K562 (cell line): ENCODE data around the gene CCDC18. TPM values are rescaled to one million over a fixed set of nuclear protein-coding genes. Genes with fewer than 3 reads are reported as not detected.

Experiments used
- CEBPZ ChIP-seq: fragments of 150-350 bp; IDR thresholded peaks from 2 replicates; pipeline ENCODE4 v1.6.1; 2014; ENCODE audit warnings: low read depth, mild to moderate bottlenecking, low read length, borderline replicate concordance
- REST ChIP-seq, 2 experiments: fragments of 450-650 bp; formaldehyde crosslinking in 1 of 2; IDR thresholded peaks; 2 replicates each; pipeline versions ENCODE4 v1.4.0 to v1.6.1; 2014 to 2020; ENCODE audit warnings: mild to moderate bottlenecking in 2 of 2, borderline replicate concordance in 1 of 2, low read depth in 1 of 2
- polyA plus RNA-seq, 8 experiments: library from polyadenylated mRNA; depleted of rRNA in 4 of 8; stranded (reverse) in 5 of 8; unstranded in 3 of 8; fragments of >200 nt; fragmentation: Nextera tagmentation in 2 of 8; fragmentation: Illumina TruSeq in 1 of 8; extraction: Ambion mirVana in 2 of 8; extraction: Trizol in 1 of 8; gene quantifications; 2 replicates each; pipeline versions ENCODE4 v1.2.1 to v1.2.3, GENCODE V29; 2011 to 2014; ENCODE audit warnings: inconsistent platforms in 1 of 8, missing spikeins in 1 of 8
- total RNA-seq, 7 experiments: library from RNA; depleted of rRNA in 6 of 7; stranded (reverse); fragments of >200 nt in 6 of 7; fragmentation: Illumina TruSeq in 2 of 7; extraction: Trizol in 2 of 7; gene quantifications; 2 replicates each; pipeline versions ENCODE4 v1.2.1 to v1.2.3, GENCODE V29; 2011 to 2021; ENCODE audit warnings: low replicate concordance in 1 of 7

CCDC18 gene
- total and polyA plus RNA-seq, 9 of the 15 experiments (the other 6 are each of a cell fraction or from before 2014, with no cell fraction given) = 19.5 to 34.2 (median 24.3) TPM

- no peak for TF ChIP-seq CEBPZ
- peak; percentile 71; the same call in 1 of the 2 replicates for TF ChIP-seq REST (IDR thresholded peaks at IDR 0.05; ENCODE audit: borderline replicate concordance)
- TF ChIP-seq REST (CRISPR knock-in tag; IDR thresholded peaks at IDR 0.05; ENCODE audit: low read depth) = no peak
- TF ChIP-seq, all 486 proteins: peak for 10
These were observed 124.2 kb downstream of the CCDC18 start (continued) for GRCh38 chr1:93304716-93305138.
